Measurements from ENCODE around the gene FHL2. TPM values are rescaled to one million over a fixed set of nuclear protein-coding genes. Genes with fewer than 3 reads are reported as not detected.

The FHL2 gene
- total RNA-seq, 4 donors from 2014 or later, result 14.9 to 31.8 (median 21.4) TPM

- H3K4me3 ChIP-seq, result no peak overlapping the region
- H3K27ac ChIP-seq, result peak overlapping the region; percentile 72 to 79 (median 76)
- no peak for TF ChIP-seq CTCF (IDR thresholded peaks at IDR 0.05 in 4 of 5, conservative IDR thresholded peaks at IDR 0.05 in 1 of 5)
- no peak for TF ChIP-seq POLR2A (IDR thresholded peaks at IDR 0.05)
- peaks cover 0 to 19% of the 10 kb centered on the region in 2 donors for H3K36me3 ChIP-seq
- ATAC-seq (peak; percentile 81 to 87), DNase-seq (peak in 1 of 2 donors; percentile 70)
- H3K4me1 ChIP-seq, result peaks cover 53 to 64% of the 10 kb centered on the region in 2 donors
- intact Hi-C loops (cut with DNase I; ENCODE audit: low total_unique reads) (loop anchor here (10.0 kb wide), 1 partner anchor 358 kb away; the partner anchor contains the start of gene NCK2), in situ Hi-C loops (cut with MboI; ENCODE audit: low sequenced_read_pairs in 4 of 4) (no loop called here)
- no peaks in the 10 kb centered on the region for H3K27me3 ChIP-seq
- H3K9me3 ChIP-seq, result no peaks in the 10 kb centered on the region
These were observed 11.6 kb downstream of the FHL2 start for GRCh38 chr2:105387225-105387624.

DNA sequence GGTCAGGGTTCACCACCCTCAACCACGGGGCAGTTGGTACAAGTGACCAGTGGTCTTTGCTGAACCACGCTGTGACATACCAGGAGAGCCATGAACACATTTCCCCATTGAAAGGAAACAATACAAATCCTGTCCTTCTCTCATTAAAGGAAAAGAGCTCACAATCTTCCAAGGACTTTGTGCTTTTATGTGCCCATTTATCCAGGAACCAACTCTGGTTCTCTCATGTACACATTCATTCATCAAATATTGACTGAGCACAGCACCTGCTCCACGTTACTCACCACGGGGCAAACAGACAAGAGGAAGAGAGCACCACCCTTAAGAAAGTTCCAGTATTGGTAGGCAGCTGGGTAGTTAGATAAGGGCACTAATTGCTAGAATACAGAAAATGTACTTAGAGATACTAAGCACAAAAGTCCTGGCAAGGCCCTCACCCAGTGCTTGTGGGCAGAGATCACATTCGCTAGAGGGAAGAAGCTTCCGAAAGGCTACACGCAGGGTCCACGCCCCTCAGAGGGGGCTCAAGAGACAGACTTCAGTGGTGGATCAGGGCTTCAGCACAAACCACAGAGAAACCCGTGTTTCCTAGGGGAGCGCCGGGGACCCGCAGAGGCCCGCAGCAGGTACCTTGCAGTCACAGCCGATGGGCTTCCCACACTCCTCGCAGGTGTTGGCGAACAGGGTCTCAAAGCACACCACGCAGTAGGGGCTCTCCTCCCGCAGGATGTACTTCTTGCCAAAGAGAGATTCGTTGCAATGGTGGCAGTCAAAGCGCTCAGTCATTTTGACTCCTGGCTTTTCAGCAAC is 12.9 kb downstream of the FHL2 start:
- H3K36me3 ChIP-seq, result peaks cover 0 to 19% of the 10 kb centered on the region in 2 donors
- H3K27ac ChIP-seq, result peak overlapping the region; percentile 36 to 79 (median 75)
- H3K27me3 ChIP-seq, result no peaks in the 10 kb centered on the region
- H3K4me3 ChIP-seq, result no peak overlapping the region
- no peak for ATAC-seq
- H3K4me1 ChIP-seq, result peaks cover 66 to 70% of the 10 kb centered on the region in 2 donors
- in situ Hi-C loops (cut with MboI; ENCODE audit: low sequenced_read_pairs in 4 of 4), result no loop called here
- no peak for DNase-seq
- TF ChIP-seq CTCF (IDR thresholded peaks at IDR 0.05 in 4 of 5, conservative IDR thresholded peaks at IDR 0.05 in 1 of 5) (no peak), POLR2A (IDR thresholded peaks at IDR 0.05) (no peak)
- intact Hi-C loops (cut with DNase I; ENCODE audit: low total_unique reads), result loop anchor here (10.0 kb wide), 1 partner anchor 359 kb away; the partner anchor contains the start of gene NCK2
- H3K9me3 ChIP-seq, result no peaks in the 10 kb centered on the region

DNA sequence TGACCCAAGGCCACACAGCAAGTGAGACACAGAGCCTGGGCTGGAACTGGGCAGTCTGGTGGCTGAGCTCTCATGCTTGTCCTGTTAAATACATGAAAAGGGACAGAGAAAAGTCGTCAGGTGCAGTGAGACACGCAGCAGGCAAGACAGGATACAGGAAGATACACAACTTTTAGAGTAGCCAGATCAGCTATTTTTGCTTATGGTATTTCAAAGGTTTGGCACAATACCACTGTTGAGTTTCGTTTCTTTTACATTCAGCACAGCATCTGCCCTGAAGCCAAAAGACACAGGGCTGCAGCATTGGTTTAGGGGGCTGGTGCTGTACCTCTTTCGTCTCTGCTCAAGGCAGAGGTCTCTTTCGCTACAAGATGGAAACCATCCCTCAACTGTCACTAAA is 14.0 kb downstream of the FHL2 start:
- in situ Hi-C loops (cut with MboI; ENCODE audit: low sequenced_read_pairs in 4 of 4) (no loop called here), intact Hi-C loops (cut with DNase I; ENCODE audit: low total_unique reads) (loop anchor here (5.0 to 10.0 kb wide), 2 partner anchors 112 to 360 kb away; partner anchors contain the start of gene NCK2)
- TF ChIP-seq POLR2A (IDR thresholded peaks at IDR 0.05) (no peak), CTCF (IDR thresholded peaks at IDR 0.05 in 4 of 5, conservative IDR thresholded peaks at IDR 0.05 in 1 of 5) (no peak)
- H3K9me3 ChIP-seq, result no peaks in the 10 kb centered on the region
- H3K4me3 ChIP-seq, result no peak overlapping the region
- H3K27me3 ChIP-seq, result no peaks in the 10 kb centered on the region
- ATAC-seq, result no peak
- peaks cover 75 to 76% of the 10 kb centered on the region in 2 donors for H3K4me1 ChIP-seq
- peaks cover 0 to 19% of the 10 kb centered on the region in 2 donors for H3K36me3 ChIP-seq
- peak overlapping the region; percentile 72 to 81 (median 75) for H3K27ac ChIP-seq
- no peak for DNase-seq

- peaks cover 77 to 78% of the 10 kb centered on the region in 2 donors for H3K4me1 ChIP-seq
- no peak overlapping the region for H3K4me3 ChIP-seq
- ATAC-seq (peak in 1 of 2 donors; percentile 35), DNase-seq (no peak)
- H3K27ac ChIP-seq, result peak overlapping the region; percentile 72 to 81 (median 75)
- TF ChIP-seq POLR2A (IDR thresholded peaks at IDR 0.05) (no peak), CTCF (IDR thresholded peaks at IDR 0.05 in 4 of 5, conservative IDR thresholded peaks at IDR 0.05 in 1 of 5) (peak in 2 of 5 experiments; percentile 20 to 30)
- intact Hi-C loops (cut with DNase I; ENCODE audit: low total_unique reads), result loop anchor here (5.0 to 10.0 kb wide), 2 partner anchors 113 to 361 kb away; partner anchors contain the start of gene NCK2
- H3K36me3 ChIP-seq, result peaks cover 0 to 19% of the 10 kb centered on the region in 2 donors
- in situ Hi-C loops (cut with MboI; ENCODE audit: low sequenced_read_pairs in 4 of 4), result no loop called here
- H3K27me3 ChIP-seq, result no peaks in the 10 kb centered on the region
- H3K9me3 ChIP-seq, result no peaks in the 10 kb centered on the region
These were observed 14.6 kb downstream of the FHL2 start for GRCh38 chr2:105384216-105384615.

Measured in gastrocnemius medialis (tissue), 4 donors.